NOMO-1 (cell line): ENCODE measurements around the gene KLHL20.
"Not testable (repeated sequence)": the region's sequence is repeated elsewhere in the genome, so short reads cannot be mapped to it uniquely, and the experiment has no call there.

Experiments used
- DNase-seq, 2 experiments: peaks; one replicate each; lab custom pipeline; 2025; ENCODE audit not compliant: unreplicated experiment in 2 of 2; lab: John Stamatoyannopoulos, UW

Gene KLHL20

DNA sequence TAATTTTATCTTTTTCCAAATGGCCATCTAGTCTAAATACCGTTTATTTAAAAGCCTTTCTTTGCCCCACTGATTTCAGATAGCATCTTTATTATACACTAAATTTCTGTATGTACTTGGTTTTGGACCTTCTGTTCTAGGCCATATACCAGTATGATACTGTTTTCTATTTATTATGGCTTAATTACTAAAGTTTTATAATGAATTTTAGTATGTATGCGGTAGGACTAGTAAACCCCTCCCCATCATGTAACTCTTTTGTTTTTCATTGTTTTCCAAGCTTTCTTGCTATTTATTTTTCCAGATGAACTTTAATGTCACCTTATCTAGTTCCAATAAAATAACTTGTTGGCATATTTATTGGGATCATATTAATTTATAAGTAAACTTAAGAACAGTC lies 29.9 kb downstream of the KLHL20 start:
- no peak for DNase-seq

DNA sequence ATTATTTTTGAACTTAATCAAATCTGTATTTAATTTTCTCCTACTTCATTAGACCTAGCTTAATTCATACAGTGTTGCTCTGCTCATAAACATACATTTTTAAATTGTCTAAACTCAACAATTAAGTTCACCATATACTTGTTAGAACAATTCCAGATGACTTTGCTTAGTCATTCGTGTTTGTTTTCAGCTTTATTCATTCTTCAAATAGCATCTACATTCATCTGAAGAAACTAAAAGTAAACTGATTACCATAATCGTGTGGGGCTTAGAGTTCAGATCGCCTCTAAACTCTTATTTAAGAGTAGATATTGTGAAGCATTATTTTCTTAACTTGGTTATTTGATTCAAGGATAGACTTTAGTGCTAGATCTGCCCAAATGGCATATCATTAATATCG lies 34.4 kb downstream of the KLHL20 start:
- DNase-seq = no peak

DNA sequence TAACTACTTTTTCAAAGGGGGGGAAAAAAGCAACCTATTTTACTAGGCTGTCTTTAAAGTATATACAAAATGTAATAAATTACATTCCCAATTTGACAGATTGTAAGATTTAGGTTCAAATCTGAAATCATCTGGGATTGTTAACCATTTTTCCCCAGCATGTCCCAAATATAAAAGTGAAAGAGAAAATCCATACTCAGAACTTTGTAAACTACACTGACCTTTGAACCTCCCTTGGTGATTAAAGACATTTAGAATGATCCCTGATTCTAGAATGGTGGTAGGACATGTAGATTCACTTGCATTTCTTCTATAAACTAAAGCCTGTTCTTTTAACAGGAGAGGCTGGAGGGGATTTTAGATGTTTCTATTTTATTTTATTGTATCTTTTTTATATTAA lies 39.0 kb downstream of the KLHL20 start:
- DNase-seq = no peak

DNA sequence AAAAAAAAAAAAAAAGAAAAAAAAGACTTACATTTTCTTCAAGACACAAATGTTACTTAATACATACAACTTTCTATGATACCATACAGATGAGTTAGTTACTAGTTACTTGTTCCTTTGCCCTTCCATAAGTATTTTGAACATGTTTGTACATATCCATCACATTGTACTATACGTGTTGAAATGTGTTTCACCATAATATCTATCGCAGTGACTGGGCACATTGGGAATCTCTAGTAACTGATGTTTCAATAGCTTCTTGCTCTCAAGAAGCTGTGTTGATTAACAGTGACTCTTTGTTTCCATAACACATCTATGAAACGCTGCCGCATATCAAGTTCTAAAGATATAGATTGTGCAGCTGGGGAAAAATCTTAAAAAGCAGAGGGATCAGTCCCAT lies 42.9 kb downstream of the KLHL20 start:
- no peak for DNase-seq

DNA sequence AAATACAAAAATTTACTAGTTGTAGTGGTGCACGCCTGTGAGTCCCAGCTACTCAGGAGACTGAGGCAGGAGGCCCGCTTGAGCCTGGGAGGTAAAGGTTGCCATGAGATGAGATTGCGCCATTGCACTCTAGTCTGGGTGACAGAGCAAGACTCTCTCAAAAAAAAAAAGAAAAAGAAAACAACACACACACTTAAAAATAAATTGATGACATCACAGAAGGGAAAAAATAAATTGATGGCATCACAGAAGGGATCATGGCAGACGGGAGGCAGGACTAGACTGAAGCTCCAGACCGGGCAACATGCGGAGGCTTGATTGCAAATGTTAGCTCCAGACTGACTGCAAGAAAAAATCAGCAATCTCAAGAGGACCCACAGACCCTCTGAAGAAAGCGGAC lies 43.3 kb downstream of the KLHL20 start:
- no peak for DNase-seq

DNA sequence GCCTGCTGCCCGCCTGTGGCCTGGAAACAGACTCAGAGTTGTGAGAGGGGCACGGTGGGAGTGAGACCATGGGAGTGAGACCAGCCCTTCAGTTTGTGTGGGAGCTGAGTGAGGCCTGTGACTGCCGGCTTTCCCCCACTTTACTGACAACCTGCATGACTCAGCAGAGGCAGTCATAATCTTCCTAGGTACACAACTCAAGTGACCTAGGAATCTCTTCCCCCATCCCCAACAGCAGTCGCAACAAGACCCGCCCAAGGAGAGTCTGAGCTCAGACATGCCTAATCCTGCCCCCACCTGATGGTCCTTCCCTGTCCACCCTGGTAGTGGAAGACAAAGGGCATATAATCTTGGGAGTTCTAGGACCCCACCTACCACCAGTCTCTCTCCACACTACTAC lies 44.2 kb downstream of the KLHL20 start:
- DNase-seq = no peak

DNA sequence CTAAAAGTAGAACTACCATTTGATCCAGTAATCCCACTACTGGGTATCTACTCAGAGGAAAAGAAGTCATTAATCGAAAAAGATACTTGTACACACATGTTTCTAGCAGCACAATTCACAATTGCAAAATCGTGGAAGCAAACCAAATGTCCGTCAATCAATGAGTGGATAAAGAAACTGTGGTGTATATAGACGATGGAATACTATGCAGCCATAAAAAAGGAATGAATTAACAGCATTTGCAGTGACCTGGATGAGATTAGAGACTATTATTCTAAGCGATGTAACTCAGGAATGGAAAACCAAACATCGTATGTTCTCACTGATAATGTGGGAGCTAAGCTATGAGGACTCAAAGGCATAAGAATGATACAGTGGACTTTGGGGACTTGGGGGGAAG lies 49.5 kb downstream of the KLHL20 start:
- DNase-seq = not testable (repeated sequence)

DNA sequence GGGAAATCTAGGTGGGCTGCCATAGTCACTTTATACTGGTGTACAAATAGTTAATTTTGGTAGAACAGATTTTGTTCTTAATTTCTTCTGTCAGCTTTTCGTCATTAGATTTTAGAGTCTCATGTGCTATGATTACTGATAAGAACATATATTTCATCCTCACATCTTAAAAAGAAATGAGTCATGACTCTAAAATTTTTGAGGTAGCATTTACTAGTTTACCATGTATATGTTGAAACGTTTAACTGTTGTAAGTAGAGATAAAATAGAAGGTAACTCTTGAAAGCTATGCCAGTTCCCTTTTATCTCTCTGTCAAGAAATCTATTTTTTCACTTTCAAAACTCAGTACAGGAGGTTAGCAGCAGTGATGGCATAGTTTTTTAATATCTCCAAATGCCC lies 53.4 kb downstream of the KLHL20 start:
- DNase-seq = no peak

DNA sequence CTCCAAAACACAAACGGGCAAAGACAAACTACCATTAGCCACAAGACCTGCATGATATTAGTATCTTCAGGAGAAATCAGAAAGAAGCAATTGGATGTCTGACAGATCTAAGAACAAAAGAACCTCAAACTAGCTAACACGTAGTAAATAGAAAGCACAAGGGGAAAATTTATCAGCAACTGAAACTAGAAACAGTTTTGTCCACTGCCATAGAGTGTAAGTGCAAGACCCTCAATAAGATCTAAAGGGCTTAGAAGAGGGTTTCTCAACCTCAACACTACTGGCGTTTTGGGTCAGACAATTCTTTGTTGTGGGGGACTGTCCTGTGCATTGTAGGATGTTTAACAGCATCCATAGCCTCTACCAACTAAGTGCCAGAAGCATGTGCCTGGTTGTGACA lies 54.0 kb downstream of the KLHL20 start:
- DNase-seq = no peak

DNA sequence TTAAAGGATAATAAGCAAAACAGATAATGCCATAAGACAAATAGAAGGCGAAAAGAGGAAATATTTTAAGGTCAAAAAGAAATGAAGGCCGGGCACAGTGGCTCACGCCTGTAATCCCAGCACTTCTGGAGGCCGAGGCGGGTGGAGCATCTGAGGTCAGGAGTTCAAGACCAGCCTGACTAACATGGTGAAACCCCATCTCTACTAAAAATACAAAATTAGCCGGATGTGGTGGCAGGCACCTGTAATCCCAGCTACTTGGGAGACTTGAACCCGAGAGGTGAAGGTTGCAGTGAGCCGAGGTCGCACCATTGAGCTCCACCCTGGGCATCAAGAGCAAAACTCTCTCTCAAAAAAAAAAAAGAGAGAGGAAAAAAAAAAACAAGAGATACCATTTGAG lies 55.5 kb downstream of the KLHL20 start:
- DNase-seq = not testable (repeated sequence)

DNA sequence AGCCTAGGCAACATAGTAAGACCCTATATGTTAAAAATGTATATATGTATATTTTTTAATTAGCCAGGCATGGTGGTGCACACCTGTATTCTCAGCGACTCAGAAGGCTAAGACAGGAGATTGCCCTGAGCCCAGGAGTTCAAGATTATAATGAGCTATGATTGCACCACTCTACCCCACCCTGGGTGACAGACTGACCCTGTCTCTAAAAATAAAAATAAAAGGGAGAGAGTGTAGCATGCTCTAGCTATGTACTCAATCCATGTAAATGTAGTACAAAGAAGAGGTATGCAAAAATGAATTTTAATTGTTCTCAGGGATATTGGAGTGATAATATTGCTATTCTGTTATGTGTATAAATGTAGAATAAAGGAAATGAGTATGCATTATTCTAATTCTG lies 56.8 kb downstream of the KLHL20 start:
- no peak for DNase-seq

DNA sequence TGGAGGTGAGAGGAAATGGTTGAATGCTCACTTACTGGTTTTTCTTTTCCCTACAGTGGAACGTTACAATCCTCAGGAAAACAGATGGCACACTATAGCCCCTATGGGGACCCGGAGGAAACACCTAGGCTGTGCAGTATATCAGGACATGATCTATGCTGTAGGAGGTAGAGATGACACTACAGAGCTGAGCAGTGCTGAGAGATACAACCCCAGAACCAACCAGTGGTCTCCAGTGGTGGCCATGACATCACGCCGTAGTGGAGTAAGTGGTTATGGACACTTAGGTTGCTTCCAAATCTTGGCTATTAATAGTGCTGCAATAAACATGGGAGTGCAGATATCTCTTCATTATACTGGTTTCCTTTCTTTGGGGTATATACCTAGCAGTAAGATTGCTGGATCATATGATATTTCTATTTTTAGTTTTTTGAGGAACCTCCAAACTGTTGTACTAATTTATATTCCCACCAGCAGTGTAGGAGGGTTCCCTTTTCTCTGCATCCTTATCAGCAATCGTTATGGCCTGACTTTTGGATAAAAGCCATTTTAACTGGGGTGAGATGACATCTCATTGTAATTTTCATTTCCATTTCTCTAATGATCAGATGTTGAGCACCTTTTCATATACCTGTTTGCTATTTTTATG lies 60.9 kb downstream of the KLHL20 start:
- DNase-seq = no peak

DNA sequence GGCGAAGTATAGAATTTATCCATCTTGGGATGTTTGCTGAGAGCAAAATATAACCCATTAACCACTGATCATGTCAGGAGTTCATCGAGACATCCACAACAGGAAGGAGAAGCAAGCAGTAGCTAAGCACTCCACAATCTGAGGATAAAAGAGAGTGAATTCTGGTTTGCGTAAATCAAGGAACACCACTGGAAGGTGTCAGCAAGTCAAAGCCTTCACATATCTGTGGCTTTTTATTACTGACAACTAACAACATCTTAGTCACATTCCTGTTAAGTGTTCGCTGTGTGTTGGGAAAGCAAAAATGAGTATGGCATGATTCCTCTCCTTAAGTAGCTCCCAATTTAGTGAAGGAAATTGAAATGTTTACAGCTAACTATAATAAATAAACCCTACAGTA lies 65.2 kb downstream of the KLHL20 start:
- no peak for DNase-seq

DNA sequence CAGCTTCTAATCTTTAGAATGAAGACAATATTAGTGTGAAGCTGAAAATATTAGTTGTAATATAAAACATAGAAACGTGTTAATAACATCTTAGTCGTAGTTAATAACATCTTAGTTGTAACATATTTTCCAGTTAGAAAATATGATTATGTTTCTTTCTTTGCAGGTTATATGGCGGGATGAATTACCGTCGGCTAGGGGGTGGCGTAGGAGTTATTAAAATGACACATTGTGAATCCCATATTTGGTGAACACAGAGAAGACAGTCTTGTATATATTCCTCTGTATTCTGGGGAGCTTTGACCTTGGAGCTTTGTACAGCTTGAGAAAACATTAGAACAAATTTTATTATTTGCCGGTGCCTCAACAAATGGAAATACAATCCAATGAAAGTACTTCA lies 70.2 kb downstream of the KLHL20 start:
- no peak for DNase-seq

DNA sequence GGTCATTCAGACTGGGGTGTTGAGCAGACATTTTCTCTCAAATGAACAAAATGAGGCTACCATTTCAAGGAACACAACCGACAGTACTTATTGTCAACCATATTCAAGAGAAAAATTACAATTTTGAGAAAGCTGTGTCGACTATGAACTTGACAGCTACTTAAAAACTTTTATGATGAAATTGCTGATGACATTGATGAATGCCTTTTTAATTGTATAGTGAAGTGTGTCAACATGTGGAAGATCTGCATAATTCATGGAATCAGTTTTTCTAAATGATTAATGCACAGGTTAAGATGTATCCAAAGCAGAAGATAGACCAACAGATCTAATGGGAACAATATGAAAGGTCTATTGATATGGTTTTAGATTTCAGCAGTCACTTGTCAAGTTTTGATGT lies 75.1 kb downstream of the KLHL20 start:
- DNase-seq = no peak

DNA sequence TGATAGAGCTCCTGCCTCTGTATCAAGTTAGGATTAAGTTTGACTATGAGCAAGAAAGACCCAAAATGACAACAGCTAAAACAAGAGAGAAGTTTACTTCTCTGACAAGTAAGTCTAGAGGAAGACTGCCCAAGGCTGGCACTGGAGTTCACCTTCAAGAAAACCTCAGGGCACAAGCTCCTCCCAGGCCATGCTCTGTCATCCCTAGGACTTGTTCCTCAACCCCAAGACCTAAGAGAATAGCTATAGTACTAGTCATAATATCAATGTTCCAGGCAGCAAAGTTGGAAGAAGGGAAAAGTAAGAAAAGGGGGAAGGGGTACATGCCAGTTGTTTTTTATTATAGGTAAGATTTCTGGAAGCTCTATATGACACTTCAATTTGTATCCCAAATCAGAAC lies 83.3 kb downstream of the KLHL20 start:
- DNase-seq = no peak

DNA sequence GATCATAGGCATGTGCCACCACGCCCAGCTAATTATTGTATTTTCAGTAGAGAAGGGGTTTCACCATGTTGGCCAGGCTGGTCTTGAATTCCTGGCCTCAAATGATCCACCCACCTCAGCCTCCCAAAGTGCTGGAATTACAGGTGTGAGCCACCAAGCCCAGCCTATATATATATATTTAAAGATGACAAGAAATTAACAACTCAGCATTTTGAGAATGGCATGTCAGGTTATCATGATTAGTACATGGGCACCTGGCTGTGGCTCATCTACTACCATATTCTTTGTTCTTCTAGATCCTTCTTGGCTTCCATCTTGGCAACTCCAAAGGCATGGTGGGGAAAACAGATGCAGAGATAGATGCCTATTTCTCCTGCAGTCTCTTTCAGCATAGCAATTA lies 85.2 kb downstream of the KLHL20 start:
- not testable (repeated sequence) for DNase-seq

DNA sequence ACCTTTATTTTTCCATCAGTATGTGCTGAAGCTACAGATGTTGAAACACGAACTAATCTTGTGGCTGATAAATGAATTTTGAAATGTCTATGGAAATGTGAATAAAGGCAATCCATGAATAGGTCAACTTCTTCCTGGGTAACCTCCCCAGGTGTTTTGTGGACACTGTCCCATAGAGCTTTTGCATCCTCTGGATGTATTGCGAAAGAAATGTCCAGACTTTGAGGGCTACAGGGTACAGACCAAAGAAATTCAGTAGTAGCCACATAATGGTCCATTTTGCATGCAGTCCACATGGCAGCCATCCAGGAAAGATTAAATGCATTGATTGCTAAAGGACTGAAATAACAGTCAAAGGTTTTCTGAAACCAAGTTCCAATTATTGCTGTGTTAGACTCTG lies 88.2 kb downstream of the KLHL20 start:
- DNase-seq = no peak

DNA sequence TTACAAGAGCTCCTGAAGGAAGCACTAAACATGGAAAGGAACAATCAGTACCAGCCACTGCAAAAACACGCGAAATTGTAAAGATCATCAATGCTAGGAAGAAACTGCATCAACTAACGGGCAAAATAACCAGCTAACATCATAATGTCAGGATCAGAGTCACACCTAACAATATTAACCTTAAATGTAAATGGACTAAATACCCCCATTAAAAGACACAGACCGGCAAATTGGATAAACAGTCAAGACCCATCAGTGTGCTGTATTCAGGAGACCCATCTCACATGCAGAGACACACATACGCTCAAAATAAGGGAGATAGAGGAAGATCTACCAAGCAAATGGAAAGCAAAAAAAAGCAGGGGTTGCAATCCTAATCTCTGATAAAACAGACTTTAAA lies 98.9 kb downstream of the KLHL20 start:
- DNase-seq = not testable (repeated sequence)

DNA sequence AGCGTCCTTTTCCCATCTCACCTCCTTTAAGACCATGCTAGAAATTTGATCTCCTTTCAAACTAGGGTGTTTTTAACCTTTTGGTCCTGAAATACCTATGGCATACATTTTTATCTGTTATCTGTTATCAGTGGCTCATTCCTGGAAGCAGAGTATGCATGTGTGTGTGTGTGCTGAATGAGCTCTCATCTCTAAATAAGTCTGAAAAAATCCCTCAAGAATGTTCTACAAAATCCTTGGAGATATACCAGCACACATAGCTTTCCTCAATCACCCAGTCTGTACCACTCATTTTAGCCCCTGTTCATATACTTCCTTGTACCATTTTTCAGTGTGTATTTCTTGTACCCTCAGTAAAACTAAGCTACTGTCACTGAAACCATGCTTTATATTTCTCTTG lies 103.7 kb downstream of the KLHL20 start:
- no peak for DNase-seq

DNA sequence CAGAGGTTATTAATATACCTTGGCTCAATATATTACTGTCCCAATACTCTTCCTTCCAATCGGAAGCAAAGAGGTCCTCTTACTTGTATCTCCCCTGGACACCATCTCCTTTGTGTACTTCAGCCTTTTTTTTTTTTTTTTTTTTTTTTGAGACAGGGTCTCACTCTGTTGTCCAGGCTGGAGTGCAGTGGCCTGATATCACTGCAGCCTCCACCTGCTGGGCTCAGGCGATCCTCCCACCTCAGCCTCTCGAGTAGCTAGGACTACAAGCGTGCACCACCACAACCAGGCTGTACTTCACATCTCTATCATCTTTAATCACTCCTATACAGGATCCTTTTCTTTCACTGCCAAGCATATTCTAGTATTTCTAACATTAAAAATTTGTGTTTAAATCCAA lies 106.9 kb downstream of the KLHL20 start:
- no peak for DNase-seq

DNA sequence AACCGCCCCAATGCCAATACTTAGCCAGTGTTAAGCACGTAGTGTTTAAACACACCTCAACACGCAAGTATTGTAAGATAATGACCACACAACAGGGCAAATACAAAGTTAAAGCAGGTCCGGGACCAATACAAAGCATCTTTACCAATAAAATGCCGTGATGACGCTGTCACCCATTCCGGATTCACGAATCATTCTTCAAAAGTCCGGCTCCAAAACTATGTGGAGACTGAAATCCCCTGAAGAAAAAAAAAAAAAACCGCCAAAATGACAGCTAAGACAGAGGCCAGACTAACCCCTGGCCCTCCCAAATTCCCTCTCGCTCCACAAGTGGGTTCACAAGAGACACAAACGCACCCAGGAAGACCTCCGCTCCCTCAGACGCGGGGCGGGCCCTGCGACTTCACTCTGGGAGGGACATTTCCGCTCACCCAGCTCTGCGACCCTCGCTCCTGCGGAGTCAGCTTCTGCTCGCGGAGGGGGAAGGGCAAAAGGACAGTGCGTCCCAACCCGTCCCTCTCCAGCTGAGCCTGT lies 109.1 kb downstream of the KLHL20 start:
- DNase-seq = peak in 1 of 2 experiments; percentile 8
